Measurements from ENCODE around the gene PKN1. TPM values are rescaled to one million over a fixed set of nuclear protein-coding genes. Genes with fewer than 3 reads are reported as not detected.
"Not testable (repeated sequence)": the region's sequence is repeated elsewhere in the genome, so short reads cannot be mapped to it uniquely, and the experiment has no call there.

PKN1 gene
- 10.5 TPM for total RNA-seq

GRCh38 chr19:14432791-14433553 lies at the start of gene PKN1:
PKN1 (plus strand) TSS chr19:14433306; CDS start chr19:14433522, 216 bp downstream.
- ATAC-seq = no peak

DNA sequence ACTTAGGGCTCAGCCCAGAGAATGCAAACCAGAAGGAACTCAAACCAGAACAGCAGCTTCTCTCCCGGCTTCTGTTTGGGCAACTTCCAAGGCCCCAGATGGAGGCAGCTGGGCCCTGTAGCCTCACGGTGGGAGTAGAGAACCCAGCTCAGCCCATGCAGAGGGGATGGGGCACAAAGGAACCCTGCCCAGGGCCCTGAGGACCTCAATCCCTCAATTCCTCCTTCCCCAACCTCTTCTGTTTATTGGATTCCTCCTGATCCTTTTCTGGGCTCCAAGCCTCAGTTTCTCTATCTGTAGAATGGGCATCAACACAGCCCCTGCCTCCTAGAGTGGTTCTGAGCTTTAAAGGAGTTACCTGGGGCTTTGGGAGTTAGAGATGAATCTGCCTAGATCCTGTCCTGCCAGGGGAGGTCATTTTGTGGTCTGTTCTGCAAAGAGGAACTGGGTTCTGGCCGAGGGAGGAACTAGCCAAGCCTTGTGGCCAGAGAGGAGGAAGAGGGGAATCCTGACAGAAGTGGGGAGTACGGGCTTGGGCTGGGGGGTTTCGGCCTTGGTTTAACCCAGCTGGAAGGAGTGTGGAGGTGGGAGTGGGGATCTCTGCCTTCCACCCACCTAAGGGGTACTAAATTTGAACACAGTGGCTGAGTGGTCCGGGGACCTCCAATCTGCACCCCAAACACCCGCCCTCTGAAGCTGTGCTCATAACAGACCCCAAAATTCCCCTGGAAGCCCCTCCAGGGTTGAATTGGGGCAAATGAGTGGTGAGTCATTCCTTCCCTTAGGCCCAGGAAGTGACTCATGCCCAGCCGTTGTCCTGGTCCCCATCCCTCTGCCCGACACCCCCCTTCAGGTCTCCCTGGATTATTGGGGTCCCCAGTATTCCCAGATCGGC lies 49.2 kb upstream of the PKN1 start:
- ATAC-seq = no peak

GRCh38 chr19:14385492-14385891 lies 47.6 kb upstream of the PKN1 start:
- ATAC-seq = no peak

DNA sequence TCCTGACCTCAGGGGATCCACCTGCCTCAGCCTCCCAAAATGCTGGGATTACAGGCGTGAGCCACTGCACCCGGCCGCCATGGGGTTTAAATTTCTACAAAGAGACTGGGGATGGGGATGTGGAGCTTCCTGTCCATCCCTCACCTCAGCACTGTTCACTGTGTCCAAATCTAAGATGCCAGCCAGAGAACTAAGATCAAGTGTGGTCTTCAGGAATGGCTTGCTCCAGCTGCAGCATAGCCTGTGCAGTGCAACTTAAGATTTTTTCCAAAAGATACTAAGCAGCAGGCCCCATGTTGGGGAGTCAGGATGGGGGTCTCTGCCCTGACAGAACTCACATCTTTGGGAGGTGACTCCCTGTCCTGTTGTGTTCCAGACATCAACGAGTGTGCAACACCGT lies 42.6 kb upstream of the PKN1 start:
- no peak for ATAC-seq

DNA sequence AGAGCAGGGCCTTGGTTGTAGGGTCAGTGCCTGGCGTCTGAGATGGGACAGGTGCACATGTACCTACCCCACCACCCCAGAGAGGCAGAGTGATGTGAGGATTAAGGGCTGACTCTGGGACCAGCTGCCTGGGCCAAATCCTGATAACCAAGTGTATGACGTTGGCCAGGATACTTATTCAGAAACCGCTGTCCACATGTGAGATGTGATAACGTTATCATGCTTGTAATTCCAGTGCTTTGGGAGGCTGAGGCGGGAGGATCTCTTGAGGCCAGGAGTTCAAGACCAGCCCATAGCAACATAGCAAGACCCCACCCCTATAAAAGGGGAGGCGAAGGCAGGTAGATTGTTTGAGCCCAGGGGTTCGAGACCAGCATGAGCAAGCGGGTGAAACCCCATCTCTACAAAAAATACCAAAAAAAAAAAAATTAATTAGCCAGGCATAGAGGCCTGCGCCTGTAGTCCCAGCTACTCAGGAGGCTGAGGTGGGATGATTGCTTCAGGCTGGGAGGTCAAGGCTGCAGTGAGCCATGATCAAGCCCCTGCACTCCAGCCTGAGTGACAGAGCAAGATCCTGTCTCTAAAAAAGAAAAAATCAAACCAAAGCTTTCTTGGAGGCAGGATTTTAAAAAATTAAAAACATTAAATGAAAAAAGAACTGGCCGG lies 41.8 kb upstream of the PKN1 start:
- ATAC-seq = no peak

- no peak for ATAC-seq
Measured at GRCh38 chr19:14393329-14393728, 39.8 kb upstream of the PKN1 start.

DNA sequence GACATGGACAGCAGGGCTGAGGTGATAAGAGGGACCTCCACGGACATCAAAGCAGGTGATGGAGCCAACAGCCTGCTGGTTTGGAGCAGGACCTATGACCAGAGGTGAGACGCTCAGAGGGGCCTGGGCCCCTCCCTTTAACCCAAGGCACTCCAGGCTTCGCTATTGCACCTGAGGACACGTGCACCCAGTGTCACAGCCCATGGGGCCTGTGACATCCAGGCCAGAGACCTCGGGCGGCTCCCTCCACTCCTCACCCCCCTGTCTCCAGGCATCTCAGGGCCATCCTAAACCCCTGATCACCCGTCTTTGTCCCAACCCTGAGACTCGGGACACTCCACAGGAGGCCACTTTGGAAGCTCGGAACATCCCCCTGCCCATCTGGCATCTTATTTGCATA lies 38.9 kb upstream of the PKN1 start:
- ATAC-seq = peak; percentile 7

- no peak for ATAC-seq
Measured at GRCh38 chr19:14395262-14395661, 37.8 kb upstream of the PKN1 start.

- no peak for ATAC-seq
Measured at GRCh38 chr19:14395710-14396336, 37.3 kb upstream of the PKN1 start.

DNA sequence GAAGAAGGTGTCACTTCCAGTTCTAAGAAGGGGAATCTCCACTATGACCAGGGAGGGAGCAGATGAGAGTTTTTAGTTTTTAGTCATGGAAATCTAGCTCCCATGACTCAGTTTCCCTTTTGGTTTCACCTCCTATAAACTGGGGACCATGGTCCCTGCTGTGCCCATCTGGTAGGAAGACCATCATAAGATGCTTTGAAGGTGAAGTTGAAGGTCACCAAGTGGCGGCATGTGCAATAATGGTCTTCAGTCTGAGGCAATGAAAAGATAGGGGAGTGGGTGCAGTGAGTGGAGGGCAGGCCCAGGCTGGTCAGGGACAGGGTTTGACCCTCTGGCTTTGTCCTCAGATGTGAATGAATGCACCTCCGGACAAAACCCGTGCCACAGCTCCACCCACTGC lies 36.4 kb upstream of the PKN1 start:
- ATAC-seq = not testable (repeated sequence)

DNA sequence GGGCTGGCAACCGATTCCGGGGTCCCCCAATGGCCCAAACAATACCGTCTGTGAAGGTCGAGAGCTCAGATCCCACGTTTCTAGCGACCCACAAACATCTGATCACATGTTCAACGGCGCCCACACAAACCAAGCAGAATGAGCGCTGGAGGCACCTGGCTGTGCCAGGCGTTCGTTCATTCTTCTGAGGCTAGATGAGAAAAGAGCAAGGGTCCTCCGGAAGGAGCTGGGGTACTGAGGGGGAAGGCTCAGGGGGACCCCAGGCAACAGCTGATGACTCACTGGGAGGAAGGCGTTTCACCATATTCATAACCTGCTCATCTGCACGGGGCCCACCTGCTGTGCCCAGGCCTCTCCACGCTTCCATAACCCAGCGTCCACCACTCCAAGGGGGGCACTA lies 35.9 kb upstream of the PKN1 start:
- ATAC-seq = not testable (repeated sequence)

GRCh38 chr19:14400951-14401431 lies 32.1 kb upstream of the PKN1 start:
- ATAC-seq = no peak

DNA sequence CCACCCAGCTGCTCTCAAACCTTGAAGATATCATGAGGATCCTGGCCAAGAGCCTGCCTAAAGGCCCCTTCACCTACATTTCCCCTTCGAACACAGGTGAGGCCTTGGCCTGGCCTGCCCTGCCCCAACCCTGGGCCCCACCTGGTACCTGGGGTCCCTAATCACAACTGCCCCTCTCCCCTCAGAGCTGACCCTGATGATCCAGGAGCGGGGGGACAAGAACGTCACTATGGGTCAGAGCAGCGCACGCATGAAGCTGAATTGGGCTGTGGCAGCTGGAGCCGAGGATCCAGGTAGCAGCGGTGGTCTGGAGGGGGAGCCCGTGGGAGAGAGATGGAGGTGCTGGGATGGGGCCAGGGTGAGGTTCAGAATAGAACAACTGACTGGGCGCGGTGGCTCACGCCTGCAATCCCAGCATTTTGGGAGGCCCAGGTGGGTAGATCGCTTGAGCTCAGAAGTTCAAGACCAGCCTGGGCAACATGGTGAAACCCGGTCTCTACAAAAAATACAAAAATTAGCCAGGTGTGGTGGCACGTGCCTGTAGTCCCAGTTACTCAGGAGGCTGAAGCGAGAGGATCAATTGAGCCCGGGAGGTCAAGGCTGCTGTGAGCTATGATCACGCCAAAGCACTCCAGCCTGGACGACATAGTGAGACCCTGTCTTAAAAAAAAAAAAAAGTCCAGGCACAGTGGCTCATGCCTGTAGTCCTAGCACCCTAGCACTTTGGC lies 31.5 kb upstream of the PKN1 start:
- ATAC-seq = no peak

- peak; percentile 71 for ATAC-seq
Measured at GRCh38 chr19:14402332-14403144, 30.6 kb upstream of the PKN1 start.

- ATAC-seq = not testable (repeated sequence)
Measured at GRCh38 chr19:14403145-14403930, 29.8 kb upstream of the PKN1 start.

DNA sequence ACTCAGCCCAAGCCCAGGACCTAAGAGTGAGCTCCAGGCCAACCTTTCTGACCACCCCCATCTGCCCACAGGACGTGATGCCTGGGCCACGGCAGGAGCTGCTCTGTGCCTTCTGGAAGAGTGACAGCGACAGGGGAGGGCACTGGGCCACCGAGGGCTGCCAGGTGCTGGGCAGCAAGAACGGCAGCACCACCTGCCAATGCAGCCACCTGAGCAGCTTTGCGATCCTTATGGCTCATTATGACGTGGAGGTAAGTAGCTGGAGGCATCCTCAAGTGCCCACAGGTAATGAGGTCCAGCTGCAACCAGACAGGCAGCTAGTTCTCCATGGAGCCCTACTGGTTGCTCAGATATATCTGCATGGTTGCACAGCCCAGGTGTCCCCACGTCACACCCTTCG lies 28.8 kb upstream of the PKN1 start:
- no peak for ATAC-seq

- ATAC-seq = no peak
Measured at GRCh38 chr19:14405380-14405757, 27.7 kb upstream of the PKN1 start.

GRCh38 chr19:14405758-14406644 lies 27.1 kb upstream of the PKN1 start:
- peak; percentile 82 for ATAC-seq

Data from esophagus mucosa (tissue), 1 donor.